SHP77 (cell line): ENCODE data around the gene COL5A1.
A peak's percentile ranks its signal among the peaks of the same experiment; 100 is the strongest.
"Not testable (repeated sequence)": the region's sequence is repeated elsewhere in the genome, so short reads cannot be mapped to it uniquely, and the experiment has no call there.

Experiments used
- DNase-seq, 2 experiments: peaks; one replicate each; lab custom pipeline; 2025; lab: John Stamatoyannopoulos, UW

The COL5A1 gene

GRCh38 chr9:134692573-134692860 lies 50.9 kb downstream of the COL5A1 start:
- DNase-seq: no peak

GRCh38 chr9:134693011-134693410 lies 51.4 kb downstream of the COL5A1 start:
- DNase-seq: no peak

GRCh38 chr9:134693641-134694367 lies 52.2 kb downstream of the COL5A1 start:
- DNase-seq: no peak

- DNase-seq: no peak
Observed at GRCh38 chr9:134694368-134694665, 52.7 kb downstream of the COL5A1 start.

GRCh38 chr9:134694714-134695113 lies 53.1 kb downstream of the COL5A1 start:
- no peak for DNase-seq

DNA sequence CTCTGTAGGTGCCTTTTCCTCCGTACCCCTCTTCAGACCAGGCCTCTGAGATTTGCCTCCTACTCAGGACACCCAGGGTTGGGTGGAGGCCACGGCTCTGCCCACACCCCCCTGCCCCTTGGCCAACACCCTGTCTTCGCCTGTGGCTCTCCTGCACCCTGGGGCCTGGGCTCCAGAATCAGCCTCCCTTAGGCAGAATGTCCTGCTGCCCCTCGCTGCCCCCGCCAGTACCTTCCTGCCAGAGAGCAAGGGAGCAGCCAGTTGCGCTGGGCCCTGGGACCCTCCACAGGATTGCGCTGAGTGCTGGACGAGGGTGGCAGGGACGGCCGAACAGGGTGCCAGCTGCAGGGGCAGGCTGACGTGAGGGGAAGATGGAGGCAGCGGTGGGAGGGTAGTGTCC lies 53.5 kb downstream of the COL5A1 start:
- DNase-seq: no peak

- no peak for DNase-seq
Observed at GRCh38 chr9:134696433-134696832, 54.8 kb downstream of the COL5A1 start.

GRCh38 chr9:134698111-134698510 lies 56.5 kb downstream of the COL5A1 start:
- DNase-seq: no peak

GRCh38 chr9:134698587-134699342 lies 57.2 kb downstream of the COL5A1 start:
- DNase-seq: peak; percentile 42 to 50

GRCh38 chr9:134699343-134699740 lies 57.7 kb downstream of the COL5A1 start:
- DNase-seq: no peak

- no peak for DNase-seq
Observed at GRCh38 chr9:134700636-134701350, 59.2 kb downstream of the COL5A1 start.

DNA sequence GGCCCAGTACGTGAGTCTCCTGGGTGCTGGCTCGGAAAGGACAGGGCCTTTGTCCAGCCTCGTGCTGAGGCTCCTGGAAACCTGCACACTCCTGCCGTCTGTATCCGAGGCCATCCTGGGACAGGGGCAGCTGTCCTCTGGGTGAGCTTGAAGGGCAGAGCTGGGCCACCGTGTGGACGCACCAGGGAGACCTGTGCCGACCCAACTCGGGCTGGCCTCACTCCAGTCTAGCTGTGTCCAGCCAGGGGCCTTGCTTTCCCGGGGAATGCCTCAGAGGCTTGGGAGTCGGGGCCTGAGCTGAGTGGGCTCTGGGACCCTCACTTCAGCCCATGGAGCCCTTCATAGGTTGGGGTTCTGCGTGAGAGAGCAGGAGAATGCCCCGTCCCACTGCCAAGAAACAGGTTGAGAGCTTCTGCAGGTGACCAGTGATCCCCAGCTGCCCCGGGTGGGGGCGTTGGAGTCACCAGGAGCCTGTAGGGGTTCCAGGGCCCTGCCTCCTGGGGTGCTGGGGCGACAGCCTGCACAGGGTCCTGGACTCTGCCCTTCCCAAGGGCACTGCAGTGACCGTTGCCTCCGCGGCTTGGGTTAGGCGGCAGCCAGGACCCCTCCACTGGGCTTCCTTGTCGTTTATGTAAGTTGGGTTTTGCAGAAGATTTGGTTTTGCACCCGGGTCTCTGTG lies 60.1 kb downstream of the COL5A1 start:
- DNase-seq: no peak

- DNase-seq: no peak
Observed at GRCh38 chr9:134702291-134702690, 60.7 kb downstream of the COL5A1 start.

DNA sequence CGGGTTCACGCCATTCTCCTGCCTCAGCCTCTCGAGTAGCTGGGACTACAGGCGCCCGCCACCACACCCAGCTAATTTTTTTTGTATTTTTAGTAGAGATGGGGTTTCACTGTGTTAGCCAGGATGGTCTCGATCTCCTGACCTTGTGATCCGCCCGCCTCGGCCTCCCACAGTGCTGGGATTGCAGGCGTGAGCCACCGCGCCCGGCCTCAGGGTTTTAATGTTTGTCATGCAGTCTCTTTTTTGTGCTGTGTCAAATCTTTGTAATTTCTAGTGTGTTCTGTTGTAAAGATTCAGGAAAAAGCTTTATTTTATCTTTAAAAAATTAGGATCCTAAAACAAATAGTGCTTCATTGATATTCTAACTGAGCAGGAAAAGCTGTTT lies 62.1 kb downstream of the COL5A1 start:
- not testable (repeated sequence) for DNase-seq

GRCh38 chr9:134704498-134704897 lies 62.9 kb downstream of the COL5A1 start:
- DNase-seq: no peak

GRCh38 chr9:134705786-134706185 lies 64.2 kb downstream of the COL5A1 start:
- DNase-seq: no peak

DNA sequence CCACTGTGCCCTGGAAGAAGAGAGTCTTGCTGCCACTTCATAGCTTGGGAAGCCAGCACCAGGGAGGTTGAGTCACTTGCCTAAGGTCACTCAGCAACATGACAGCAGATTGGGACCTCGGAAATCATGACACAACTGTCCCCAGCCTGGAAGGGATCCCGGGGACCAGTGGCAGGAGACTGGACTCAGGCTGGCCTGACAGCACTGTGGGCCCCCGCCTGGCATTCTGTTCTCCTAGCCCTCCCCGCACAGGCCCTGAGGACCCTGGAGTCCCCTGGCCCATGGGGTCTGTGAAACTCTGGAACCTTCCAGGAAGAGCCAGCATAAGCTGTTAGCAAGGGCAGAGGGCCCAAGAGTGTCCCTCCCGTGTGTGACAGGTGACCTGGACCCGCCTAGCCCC lies 64.9 kb downstream of the COL5A1 start:
- no peak for DNase-seq

DNA sequence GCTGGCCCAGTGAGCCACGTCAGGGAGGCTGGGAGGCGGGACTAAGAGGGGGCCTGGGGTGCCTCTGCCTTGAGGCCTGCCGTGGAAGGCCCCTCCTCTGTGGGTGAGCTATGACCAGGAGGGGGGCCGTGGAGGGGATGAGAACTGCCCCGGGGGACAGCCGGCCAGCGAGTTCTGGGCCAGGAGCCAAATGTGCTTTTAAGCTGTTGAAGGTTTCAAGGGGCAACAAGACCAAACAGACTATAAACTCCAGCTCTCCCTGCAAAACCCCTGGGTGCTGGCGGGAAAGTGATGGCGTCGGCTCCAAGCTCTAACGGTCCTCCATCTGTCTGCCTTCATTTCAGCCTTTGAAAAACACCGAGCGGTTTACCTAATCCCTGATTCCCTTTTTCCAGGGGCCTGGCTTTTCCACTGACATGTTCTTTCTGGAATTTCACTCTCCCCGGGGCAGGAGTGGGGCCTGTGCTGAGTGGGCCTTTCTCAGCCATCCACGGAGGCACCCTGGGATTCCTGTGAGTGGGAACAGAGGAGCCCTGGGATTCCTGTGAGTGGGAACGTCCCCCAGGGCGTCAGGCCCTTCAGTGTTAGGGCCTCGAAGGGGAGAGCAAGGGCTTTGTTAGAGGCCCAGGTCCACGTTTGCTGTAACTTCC lies 65.6 kb downstream of the COL5A1 start:
- no peak for DNase-seq

- no peak for DNase-seq
Observed at GRCh38 chr9:134707731-134708671, 66.4 kb downstream of the COL5A1 start.

DNA sequence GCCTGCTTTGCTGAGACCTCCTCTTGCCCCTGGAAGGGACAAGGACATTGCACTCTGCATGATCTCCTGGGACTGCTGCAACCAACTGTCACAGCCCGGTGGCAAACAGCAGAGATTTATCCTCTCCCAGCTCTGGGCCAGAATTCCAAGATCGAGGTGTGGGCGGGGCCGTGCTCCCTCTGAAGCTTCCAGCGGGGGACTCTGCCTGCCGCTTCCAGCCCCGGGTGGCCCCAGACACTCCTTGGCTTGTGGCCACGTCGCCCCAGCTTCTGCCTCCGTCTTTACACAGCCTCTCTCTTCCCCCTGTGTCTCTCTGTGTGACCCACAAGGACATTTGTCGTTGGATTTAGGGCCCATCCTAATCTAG lies 67.1 kb downstream of the COL5A1 start:
- no peak for DNase-seq
